ENCODE data around the gene SIRT7. TPM values are rescaled to one million over a fixed set of nuclear protein-coding genes. Genes with fewer than 3 reads are reported as not detected.

Gene SIRT7
- total RNA-seq, 1 experiment from 2014 or later = 24.2 TPM

- CTCF ChIA-PET = interaction anchor here (1.2 kb wide), 1 partner anchor 43 kb away, joined by 3 read pairs; no protein-coding TSS in a partner anchor
- DNase-seq (ENCODE audit: low spot score) (peak; percentile 82), ATAC-seq (no peak)
- Mint-ChIP-seq H3K36me3 (no peaks in the 10 kb centered on the region), H3K4me1 (peaks cover 16% of the 10 kb centered on the region), H3K27me3 (ENCODE audit: low read depth) (no peaks in the 10 kb centered on the region; the same call in 1 of the 2 replicates), H3K9me3 (no peaks in the 10 kb centered on the region), H3K27ac (peak overlapping the region; percentile 53), H3K4me3 (peak overlapping the region; percentile 77)
- POLR2A ChIA-PET = interaction anchor here (0.6 to 2.1 kb wide), 2 partner anchors 20 to 135 kb away, joined by 3 to 6 read pairs; partner anchors contain the start of genes ALYREF and ANAPC11
- TF ChIP-seq E2F4 (CRISPR knock-in tag; IDR thresholded peaks at IDR 0.05; ENCODE audit: borderline replicate concordance, low read depth) (peak; percentile 24; the same call in 1 of the 2 replicates), ZNF425 (CRISPR knock-in tag; conservative IDR thresholded peaks at IDR 0.05) (no peak), ZNF232 (CRISPR knock-in tag; IDR thresholded peaks at IDR 0.05) (peak; percentile 76; the same call in 1 of the 2 replicates), MAX (CRISPR knock-in tag; IDR thresholded peaks at IDR 0.05) (peak; percentile 97), ZNF219 (CRISPR knock-in tag; IDR thresholded peaks at IDR 0.05; ENCODE audit: borderline replicate concordance) (peak; percentile 74; the same call in 1 of the 2 replicates), SMAD3 (CRISPR knock-in tag; IDR thresholded peaks at IDR 0.05; ENCODE audit: borderline replicate concordance) (peak; percentile 85; the same call in 1 of the 2 replicates), ZNF532 (CRISPR knock-in tag; IDR thresholded peaks at IDR 0.05; ENCODE audit: borderline replicate concordance) (0 out of 2 replicates have a peak, but pooled peaks have one; percentile 15), TCF7 (CRISPR knock-in tag; IDR thresholded peaks at IDR 0.05; ENCODE audit: low read depth) (peak; percentile 49; the same call in 1 of the 2 replicates), HMGA2 (CRISPR knock-in tag; IDR thresholded peaks at IDR 0.05) (no peak), HMGXB4 (CRISPR knock-in tag; IDR thresholded peaks at IDR 0.05) (peak; percentile 90), CREM (CRISPR knock-in tag; IDR thresholded peaks at IDR 0.05) (peak; percentile 65), NR3C1 (CRISPR knock-in tag; conservative IDR thresholded peaks at IDR 0.05; ENCODE audit: low read depth) (no peak), ATF1 (CRISPR knock-in tag; IDR thresholded peaks at IDR 0.05) (peak; percentile 47; the same call in 1 of the 2 replicates), MYBL2 (CRISPR knock-in tag; IDR thresholded peaks at IDR 0.05) (peak; percentile 52; the same call in 1 of the 2 replicates), NFE2L1 (CRISPR knock-in tag; IDR thresholded peaks at IDR 0.05) (peak; percentile 78; the same call in 1 of the 2 replicates), FOXJ3 (CRISPR knock-in tag; IDR thresholded peaks at IDR 0.05; ENCODE audit: borderline replicate concordance) (no peak), JUN (CRISPR knock-in tag; IDR thresholded peaks at IDR 0.05) (peak; percentile 52; the same call in 1 of the 2 replicates), ATF3 (CRISPR knock-in tag; conservative IDR thresholded peaks at IDR 0.05) (no peak), CREB1 (CRISPR knock-in tag; IDR thresholded peaks at IDR 0.05) (no peak), ZBTB21 (CRISPR knock-in tag; IDR thresholded peaks at IDR 0.05; ENCODE audit: borderline replicate concordance) (peak; percentile 68; the same call in 1 of the 2 replicates), NR1H2 (CRISPR knock-in tag; IDR thresholded peaks at IDR 0.05) (no peak), NFYB (CRISPR knock-in tag; conservative IDR thresholded peaks at IDR 0.05; ENCODE audit: low read depth) (no peak; the same call in 1 of the 2 replicates), FOXP4 (CRISPR knock-in tag; IDR thresholded peaks at IDR 0.05) (peak; percentile 89; the same call in 1 of the 2 replicates), KAT7 (CRISPR knock-in tag; IDR thresholded peaks at IDR 0.05; ENCODE audit: borderline replicate concordance) (peak; percentile 69; the same call in 1 of the 2 replicates)
These were observed 46.4 kb downstream of the SIRT7 start for GRCh38 chr17:81871387-81872230.
